Effector memory CD4-positive, alpha-beta T cell (primary cell): ENCODE data around the gene HGFAC.

Experiments used
- DNase-seq, 3 donors: peaks; one replicate each; pipeline ENCODE4 v3.0.0-alpha.2; 2020
- H3K27ac ChIP-seq: 2 replicates; pipeline ENCODE4 v1.7.0; 2013; ENCODE audit warnings: mild to moderate bottlenecking, low read length, moderate library complexity; ENCODE audit not compliant: insufficient read depth, poor library complexity, severe bottlenecking
- H3K27me3 ChIP-seq: replicated peaks from 2 replicates; pipeline ENCODE4 v1.7.0; 2013; ENCODE audit warnings: mild to moderate bottlenecking, low read length; ENCODE audit not compliant: insufficient read depth, control insufficient read depth, poor library complexity, severe bottlenecking
- H3K36me3 ChIP-seq: 2 replicates; pipeline ENCODE4 v1.7.0; 2013; ENCODE audit warnings: mild to moderate bottlenecking, low read length, moderate library complexity; ENCODE audit not compliant: control insufficient read depth, insufficient read depth
- H3K4me1 ChIP-seq: 2 replicates; pipeline ENCODE4 v1.7.0; 2013; ENCODE audit warnings: low read length, mild to moderate bottlenecking; ENCODE audit not compliant: control insufficient read depth, insufficient read depth, poor library complexity, severe bottlenecking
- H3K4me3 ChIP-seq: 2 replicates; pipeline ENCODE4 v1.7.0; 2013; ENCODE audit warnings: low read length, low read depth, mild to moderate bottlenecking; ENCODE audit not compliant: insufficient read depth, poor library complexity, severe bottlenecking
- H3K9me3 ChIP-seq: 2 replicates; pipeline ENCODE4 v1.7.0; 2013; ENCODE audit warnings: mild to moderate bottlenecking, low read length, moderate library complexity; ENCODE audit not compliant: control insufficient read depth

HGFAC gene

DNA sequence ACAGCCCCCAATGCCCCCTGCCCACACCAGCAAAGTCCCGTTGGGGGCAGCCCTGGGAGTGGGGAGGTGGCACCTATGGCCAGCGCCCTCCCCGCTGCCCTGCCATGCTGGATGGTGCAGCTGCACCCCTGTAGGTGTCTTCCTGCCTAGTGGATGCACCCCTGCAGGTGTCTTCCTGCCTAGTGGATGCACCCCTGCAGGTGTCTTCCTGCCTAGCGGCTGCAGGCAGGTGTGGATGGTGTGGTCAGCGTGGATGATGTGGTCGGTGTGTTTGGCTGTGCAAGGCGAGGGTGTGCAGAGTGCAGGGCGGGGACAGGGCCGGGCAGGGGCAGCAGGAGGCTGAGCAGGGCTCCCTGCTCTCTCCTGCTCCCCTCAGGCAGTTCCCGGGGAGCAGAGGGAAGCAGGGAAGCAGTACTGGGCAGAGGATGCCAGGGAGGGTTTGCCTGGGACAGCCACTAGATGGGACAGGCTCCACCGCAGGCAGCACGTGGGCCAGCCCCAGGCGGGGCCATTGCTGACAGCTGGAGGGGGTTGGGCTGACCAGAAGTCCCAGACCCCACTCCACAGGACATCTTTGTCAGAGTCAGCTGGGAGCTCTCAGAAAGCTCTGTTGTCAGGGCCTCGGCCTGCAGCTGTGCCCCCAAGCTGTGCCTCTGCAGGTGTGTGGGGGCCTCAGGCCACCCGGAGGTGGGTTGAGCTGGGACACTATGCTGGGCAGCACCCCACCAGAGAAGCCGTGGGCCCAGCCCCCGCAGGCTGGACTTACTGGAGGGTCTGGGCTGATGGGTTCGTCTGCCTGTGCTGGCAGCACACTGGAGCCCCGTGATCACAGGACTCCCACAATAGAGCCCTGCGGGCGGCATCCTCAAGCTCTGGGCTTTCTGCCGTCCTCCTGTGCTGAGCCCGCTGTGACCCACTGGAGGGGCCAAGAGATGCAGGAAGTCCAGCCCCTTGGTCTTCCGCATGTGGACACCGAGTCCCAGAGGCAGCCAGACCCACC is 45.1 kb downstream of the HGFAC start:
- Histone ChIP-seq H3K27ac (no peak overlapping the region), H3K4me3 (no peak overlapping the region), H3K36me3 (no peaks in the 10 kb centered on the region), H3K4me1 (peaks cover 10% of the 10 kb centered on the region), H3K9me3 (no peaks in the 10 kb centered on the region), H3K27me3 (no peaks in the 10 kb centered on the region)
- DNase-seq, result no peak

DNA sequence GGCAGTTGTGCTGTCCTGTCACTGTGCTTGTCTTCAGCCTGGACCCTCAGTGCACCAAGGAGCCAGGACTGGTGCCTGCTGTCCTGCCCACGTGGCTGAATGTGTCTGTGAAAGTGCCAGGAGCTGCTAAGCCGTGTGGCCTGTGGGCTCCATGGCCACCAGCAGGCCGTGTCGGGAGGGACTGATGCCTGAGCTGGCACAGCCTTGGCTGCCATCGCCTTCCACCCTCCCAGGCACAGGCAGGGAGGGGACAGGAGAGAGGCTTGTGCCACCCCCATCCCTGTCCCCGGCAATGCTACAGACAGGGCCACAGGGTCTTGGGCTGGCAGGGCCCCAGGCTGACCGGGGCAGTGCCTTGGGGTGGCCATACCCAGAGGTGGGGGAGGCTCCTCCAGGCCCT is 46.1 kb downstream of the HGFAC start:
- Histone ChIP-seq H3K36me3 (no peaks in the 10 kb centered on the region), H3K9me3 (no peaks in the 10 kb centered on the region), H3K27ac (no peak overlapping the region), H3K27me3 (no peaks in the 10 kb centered on the region), H3K4me1 (peaks cover 10% of the 10 kb centered on the region), H3K4me3 (no peak overlapping the region)
- no peak for DNase-seq

GRCh38 chr4:3488820-3489219 is 47.1 kb downstream of the HGFAC start:
- Histone ChIP-seq H3K4me3 (no peak overlapping the region), H3K4me1 (peaks cover 10% of the 10 kb centered on the region), H3K9me3 (no peaks in the 10 kb centered on the region), H3K36me3 (no peaks in the 10 kb centered on the region), H3K27me3 (no peaks in the 10 kb centered on the region), H3K27ac (no peak overlapping the region)
- DNase-seq, result no peak

- no peak overlapping the region for H3K4me3 ChIP-seq
- no peaks in the 10 kb centered on the region for H3K27me3 ChIP-seq
- peaks cover 9% of the 10 kb centered on the region for H3K4me1 ChIP-seq
- no peaks in the 10 kb centered on the region for H3K36me3 ChIP-seq
- no peak for DNase-seq
- H3K27ac ChIP-seq, result no peak overlapping the region
- H3K9me3 ChIP-seq, result no peaks in the 10 kb centered on the region
These were observed 47.7 kb downstream of the HGFAC start for GRCh38 chr4:3489451-3489962.

GRCh38 chr4:3491681-3492405 is 50.1 kb downstream of the HGFAC start:
- Histone ChIP-seq H3K27ac (no peak overlapping the region), H3K4me1 (no peaks in the 10 kb centered on the region), H3K9me3 (no peaks in the 10 kb centered on the region), H3K27me3 (peaks cover 5% of the 10 kb centered on the region), H3K36me3 (no peaks in the 10 kb centered on the region), H3K4me3 (no peak overlapping the region)
- no peak for DNase-seq

DNA sequence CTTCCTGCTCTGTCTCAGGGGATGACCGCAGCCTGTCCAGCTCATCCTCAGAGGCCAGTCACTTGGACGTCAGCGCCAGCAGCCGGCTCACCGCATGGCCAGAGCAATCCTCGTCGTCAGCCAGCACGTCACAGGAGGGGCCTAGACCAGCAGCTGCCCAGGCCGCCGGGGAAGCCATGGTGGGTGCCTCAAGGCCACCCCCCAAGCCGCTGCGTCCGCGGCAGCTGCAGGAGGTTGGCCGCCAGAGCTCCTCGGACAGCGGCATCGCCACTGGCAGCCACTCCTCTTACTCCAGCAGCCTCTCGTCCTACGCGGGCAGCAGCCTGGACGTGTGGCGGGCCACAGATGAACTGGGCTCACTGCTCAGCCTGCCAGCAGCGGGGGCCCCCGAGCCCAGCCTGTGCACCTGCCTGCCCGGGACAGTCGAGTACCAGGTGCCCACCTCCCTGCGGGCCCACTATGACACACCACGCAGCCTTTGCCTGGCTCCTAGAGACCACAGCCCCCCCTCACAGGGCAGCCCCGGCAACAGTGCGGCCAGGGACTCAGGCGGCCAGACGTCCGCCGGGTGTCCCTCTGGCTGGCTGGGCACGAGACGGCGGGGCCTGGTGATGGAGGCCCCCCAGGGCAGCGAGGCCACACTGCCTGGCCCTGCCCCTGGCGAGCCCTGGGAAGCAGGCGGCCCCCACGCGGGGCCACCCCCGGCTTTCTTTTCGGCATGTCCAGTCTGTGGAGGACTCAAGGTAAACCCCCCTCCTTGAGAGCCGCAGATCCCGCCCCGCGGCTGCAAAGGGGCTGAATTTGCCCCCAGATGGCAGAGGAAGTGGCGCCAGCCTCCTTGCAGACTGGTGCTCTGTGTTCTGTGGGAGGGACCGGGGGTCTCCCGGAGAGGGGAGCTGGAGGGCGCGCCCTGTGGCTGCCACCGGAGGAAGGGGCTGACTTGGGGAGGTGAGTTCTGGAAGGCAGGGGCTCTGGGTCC is 51.3 kb downstream of the HGFAC start:
- Histone ChIP-seq H3K4me1 (no peaks in the 10 kb centered on the region), H3K9me3 (no peaks in the 10 kb centered on the region), H3K36me3 (no peaks in the 10 kb centered on the region), H3K4me3 (no peak overlapping the region), H3K27ac (no peak overlapping the region), H3K27me3 (peaks cover 7% of the 10 kb centered on the region)
- DNase-seq, result no peak

DNA sequence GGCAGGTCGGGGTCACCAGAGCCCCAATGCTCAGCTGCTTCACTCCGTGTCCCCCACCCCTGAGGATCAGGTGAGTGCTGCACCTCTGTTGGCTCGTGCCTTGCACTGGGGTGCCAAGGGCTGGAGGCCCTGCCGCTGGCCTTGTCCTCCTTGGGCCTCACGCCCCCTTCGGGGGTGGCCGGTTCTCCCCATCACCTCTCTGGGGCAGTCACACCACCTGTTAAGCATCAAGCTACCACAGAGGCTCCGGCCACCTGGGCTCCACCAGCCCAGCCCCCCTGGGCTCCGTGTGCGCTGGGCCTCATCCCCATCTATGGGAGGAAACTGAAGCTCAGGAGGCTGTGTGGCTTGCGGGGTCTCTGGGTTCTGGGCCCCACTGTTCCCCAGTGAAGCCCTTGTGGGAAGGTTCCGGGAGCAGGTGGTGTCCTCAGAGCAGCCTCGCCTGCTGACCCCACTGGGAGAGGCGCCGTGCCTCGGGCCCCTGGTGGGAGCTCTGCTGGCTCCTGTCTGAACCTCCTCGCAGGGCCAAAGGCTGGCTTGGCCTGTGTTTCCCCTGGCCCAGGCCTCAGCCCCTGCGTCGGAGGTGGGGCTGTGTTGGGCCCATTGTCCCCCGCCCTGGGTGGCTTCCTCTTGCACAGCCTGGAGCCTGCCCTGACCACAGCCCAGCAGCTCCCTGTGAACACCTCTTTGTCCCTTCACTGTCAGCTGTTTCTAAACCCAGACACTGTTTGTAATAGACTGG is 52.1 kb downstream of the HGFAC start:
- no peaks in the 10 kb centered on the region for H3K4me1 ChIP-seq
- H3K9me3 ChIP-seq, result no peaks in the 10 kb centered on the region
- H3K27ac ChIP-seq, result no peak overlapping the region
- peaks cover 7% of the 10 kb centered on the region for H3K27me3 ChIP-seq
- DNase-seq, result no peak
- H3K36me3 ChIP-seq, result no peaks in the 10 kb centered on the region
- no peak overlapping the region for H3K4me3 ChIP-seq

- Histone ChIP-seq H3K36me3 (no peaks in the 10 kb centered on the region), H3K9me3 (no peaks in the 10 kb centered on the region), H3K27me3 (peaks cover 7% of the 10 kb centered on the region), H3K4me3 (no peak overlapping the region), H3K4me1 (no peaks in the 10 kb centered on the region), H3K27ac (no peak overlapping the region)
- no peak for DNase-seq
These were observed 52.7 kb downstream of the HGFAC start for GRCh38 chr4:3494462-3494871.
